ENCODE results near the gene ZDHHC14.
"Not testable (repeated sequence)": the region's sequence is repeated elsewhere in the genome, so short reads cannot be mapped to it uniquely, and the experiment has no call there.

DNA sequence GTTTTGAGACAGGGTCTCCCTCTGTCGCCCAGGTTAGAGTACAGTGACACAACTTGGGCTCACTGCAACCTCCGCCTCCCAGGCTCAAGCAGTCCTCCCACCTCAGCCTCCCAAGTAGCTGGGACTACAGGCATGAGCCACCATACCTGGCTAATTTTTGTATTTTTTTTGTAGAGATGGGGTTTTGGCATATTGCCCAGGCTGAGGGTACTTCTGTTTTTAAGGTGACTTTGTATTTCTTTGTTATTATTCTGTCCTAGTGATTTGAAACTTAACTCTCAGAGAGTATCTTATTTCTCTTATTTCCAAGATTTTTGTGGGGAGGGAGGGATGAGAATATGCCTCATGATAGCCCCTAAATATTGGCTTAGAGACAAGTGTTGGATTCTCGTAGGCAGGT lies 43.7 kb upstream of the ZDHHC14 start:
- not testable (repeated sequence) for TF ChIP-seq POLR2A, POLR2AphosphoS5 (IDR thresholded peaks at IDR 0.05)
- TF ChIP-seq, protein P1, sequence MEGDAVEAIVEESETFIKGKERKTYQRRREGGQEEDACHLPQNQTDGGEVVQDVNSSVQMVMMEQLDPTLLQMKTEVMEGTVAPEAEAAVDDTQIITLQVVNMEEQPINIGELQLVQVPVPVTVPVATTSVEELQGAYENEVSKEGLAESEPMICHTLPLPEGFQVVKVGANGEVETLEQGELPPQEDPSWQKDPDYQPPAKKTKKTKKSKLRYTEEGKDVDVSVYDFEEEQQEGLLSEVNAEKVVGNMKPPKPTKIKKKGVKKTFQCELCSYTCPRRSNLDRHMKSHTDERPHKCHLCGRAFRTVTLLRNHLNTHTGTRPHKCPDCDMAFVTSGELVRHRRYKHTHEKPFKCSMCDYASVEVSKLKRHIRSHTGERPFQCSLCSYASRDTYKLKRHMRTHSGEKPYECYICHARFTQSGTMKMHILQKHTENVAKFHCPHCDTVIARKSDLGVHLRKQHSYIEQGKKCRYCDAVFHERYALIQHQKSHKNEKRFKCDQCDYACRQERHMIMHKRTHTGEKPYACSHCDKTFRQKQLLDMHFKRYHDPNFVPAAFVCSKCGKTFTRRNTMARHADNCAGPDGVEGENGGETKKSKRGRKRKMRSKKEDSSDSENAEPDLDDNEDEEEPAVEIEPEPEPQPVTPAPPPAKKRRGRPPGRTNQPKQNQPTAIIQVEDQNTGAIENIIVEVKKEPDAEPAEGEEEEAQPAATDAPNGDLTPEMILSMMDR (IDR thresholded peaks at IDR 0.05): not testable (repeated sequence)
